Lung (tissue), 12 donors: ENCODE results near the gene ADGRL1. TPM values are rescaled to one million over a fixed set of nuclear protein-coding genes. Genes with fewer than 3 reads are reported as not detected.

Experiments
- ATAC-seq: fragments of 200-7000 bp; cut with Tn5 transposase; one replicate; pipeline ENCODE4 v1.9.1; 2020; ENCODE audit warnings: moderate number of reproducible peaks; ENCODE audit not compliant: insufficient read depth, low FRiP score
- DNase-seq, 3 donors: peaks; one replicate each; pipeline ENCODE4 v3.0.0-alpha.2; 2013 to 2017
- H3K27ac ChIP-seq, 2 donors: one replicate each; pipeline ENCODE4 v1.5.1; 2013; ENCODE audit warnings: mild to moderate bottlenecking in 2 of 2, moderate library complexity in 2 of 2, control low read depth in 1 of 2, inconsistent platforms in 1 of 2, low read depth in 1 of 2, low read length in 1 of 2
- H3K27me3 ChIP-seq, 3 donors: one replicate each; pipeline ENCODE4 v1.5.1; 2013; ENCODE audit warnings: low read length in 2 of 3; ENCODE audit not compliant: control insufficient read depth in 3 of 3, insufficient read depth in 3 of 3
- H3K36me3 ChIP-seq, 4 donors: one replicate each; pipeline ENCODE4 v1.5.1; 2013; ENCODE audit warnings: low read length in 4 of 4, mild to moderate bottlenecking in 1 of 4, moderate library complexity in 1 of 4; ENCODE audit not compliant: control insufficient read depth in 4 of 4, insufficient read depth in 4 of 4
- H3K4me1 ChIP-seq, 5 donors: one replicate each; pipeline ENCODE4 v1.5.1; 2013; ENCODE audit warnings: low read length in 5 of 5, mild to moderate bottlenecking in 2 of 5, moderate library complexity in 1 of 5; ENCODE audit not compliant: control insufficient read depth in 5 of 5, insufficient read depth in 5 of 5
- H3K4me3 ChIP-seq: one replicate; pipeline ENCODE4 v1.5.1; 2013; ENCODE audit warnings: mild to moderate bottlenecking, control low read depth, moderate library complexity
- H3K9ac ChIP-seq, 2 donors: one replicate each; pipeline ENCODE4 v1.5.1; 2013; ENCODE audit warnings: low read length in 2 of 2, control low read depth in 1 of 2; ENCODE audit not compliant: insufficient read depth in 1 of 2
- H3K9me3 ChIP-seq, 4 donors: one replicate each; pipeline ENCODE4 v1.5.1; 2013; ENCODE audit warnings: low read length in 3 of 4, mild to moderate bottlenecking in 1 of 4, moderate library complexity in 1 of 4; ENCODE audit not compliant: control insufficient read depth in 4 of 4, insufficient read depth in 3 of 4
- WGBS, 2 donors: extraction: QIAGEN DNeasy Blood & Tissue Kit; methylation state at CpG; one replicate each; pipeline ENCODE4 v1.1.7; 2013; 5-methylcytosine and 5-hydroxymethylcytosine counted together
- polyA plus RNA-seq, 2 donors: library from polyadenylated mRNA; stranded (reverse); fragments of 200-250 nt; gene quantifications; one replicate each; pipeline ENCODE4 v1.2.1, GENCODE V29; 2013
- total RNA-seq, 2 donors: library from RNA; depleted of rRNA in 1 of 2; stranded (reverse); fragments of >200 nt in 1 of 2; gene quantifications; one replicate each; pipeline ENCODE4 v1.2.1, GENCODE V29; 2014 to 2021
- TF ChIP-seq, protein P1 (sequence below): IDR thresholded peaks from 2 replicates; pipeline ENCODE4 v1.5.1; 2012; ENCODE audit warnings: mild to moderate bottlenecking; ENCODE audit errors: control extremely low read depth, extremely low read depth
- donor health status: control.
- donor health status: control.
- donor health status: Bipolar disorder and iron deficiency.
- donor health status: healthy.
- donor health status: DM: yes; HTN: yes; CAD: no.

Gene ADGRL1
- total and polyA plus RNA-seq, 4 donors = 9.4 to 35.9 (median 19.3) TPM

DNA sequence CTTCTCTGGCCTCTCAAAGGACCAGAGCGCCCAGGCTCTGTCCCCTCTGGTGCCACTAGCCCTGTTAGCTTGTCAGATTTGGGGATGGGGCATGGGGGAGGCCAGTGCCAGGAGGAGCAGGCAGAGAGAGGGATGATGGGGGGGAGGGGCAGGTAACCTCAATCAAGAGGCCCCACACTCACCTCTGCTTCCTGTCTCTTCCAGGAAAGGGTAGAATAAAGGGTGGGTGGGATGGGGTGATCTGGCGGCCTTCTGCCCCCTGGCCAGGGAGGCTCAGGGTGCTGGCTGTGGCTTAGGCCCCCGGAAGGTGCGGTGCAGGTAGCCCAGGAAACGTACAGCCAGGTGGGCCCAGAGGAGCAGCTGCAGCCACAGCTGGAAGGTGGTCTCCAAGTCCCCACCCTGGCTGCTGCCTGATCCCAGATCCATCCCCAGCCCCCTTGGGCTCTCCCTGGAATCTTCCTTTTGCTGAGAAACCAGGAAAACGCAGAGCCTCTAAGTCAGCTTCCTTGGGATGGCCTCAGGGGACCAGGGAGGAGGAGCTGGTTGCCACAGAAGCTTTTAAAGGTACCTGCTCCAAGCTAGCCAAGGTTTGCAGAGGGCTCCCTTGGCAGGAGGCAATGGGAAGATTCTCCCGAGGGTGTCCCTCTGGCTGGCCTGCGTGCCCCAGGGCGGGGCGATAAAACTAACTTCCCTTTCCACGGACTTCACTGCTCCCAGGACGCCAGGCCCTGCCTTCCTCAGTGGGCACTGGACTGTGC, 93.7 kb downstream of the ADGRL1 start:
- TF ChIP-seq, protein P1, sequence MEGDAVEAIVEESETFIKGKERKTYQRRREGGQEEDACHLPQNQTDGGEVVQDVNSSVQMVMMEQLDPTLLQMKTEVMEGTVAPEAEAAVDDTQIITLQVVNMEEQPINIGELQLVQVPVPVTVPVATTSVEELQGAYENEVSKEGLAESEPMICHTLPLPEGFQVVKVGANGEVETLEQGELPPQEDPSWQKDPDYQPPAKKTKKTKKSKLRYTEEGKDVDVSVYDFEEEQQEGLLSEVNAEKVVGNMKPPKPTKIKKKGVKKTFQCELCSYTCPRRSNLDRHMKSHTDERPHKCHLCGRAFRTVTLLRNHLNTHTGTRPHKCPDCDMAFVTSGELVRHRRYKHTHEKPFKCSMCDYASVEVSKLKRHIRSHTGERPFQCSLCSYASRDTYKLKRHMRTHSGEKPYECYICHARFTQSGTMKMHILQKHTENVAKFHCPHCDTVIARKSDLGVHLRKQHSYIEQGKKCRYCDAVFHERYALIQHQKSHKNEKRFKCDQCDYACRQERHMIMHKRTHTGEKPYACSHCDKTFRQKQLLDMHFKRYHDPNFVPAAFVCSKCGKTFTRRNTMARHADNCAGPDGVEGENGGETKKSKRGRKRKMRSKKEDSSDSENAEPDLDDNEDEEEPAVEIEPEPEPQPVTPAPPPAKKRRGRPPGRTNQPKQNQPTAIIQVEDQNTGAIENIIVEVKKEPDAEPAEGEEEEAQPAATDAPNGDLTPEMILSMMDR = no peak
- peak overlapping the region in 1 of 2 donors; percentile 32 for H3K9ac ChIP-seq
- DNase-seq (no peak), ATAC-seq (no peak)
- H3K9me3 ChIP-seq = no peaks in the 10 kb centered on the region
- 63 to 65% methylated on average over 12 of the region's 12 CpGs for WGBS, 2 donors
- H3K27ac ChIP-seq = peak overlapping the region; percentile 77 to 88
- H3K36me3 ChIP-seq = peaks cover 0 to 4% (median 1%) of the 10 kb centered on the region in 4 donors
- H3K4me1 ChIP-seq = peaks cover 9 to 32% (median 16%) of the 10 kb centered on the region in 5 donors
- no peak overlapping the region for H3K4me3 ChIP-seq
- H3K27me3 ChIP-seq = no peaks in the 10 kb centered on the region

DNA sequence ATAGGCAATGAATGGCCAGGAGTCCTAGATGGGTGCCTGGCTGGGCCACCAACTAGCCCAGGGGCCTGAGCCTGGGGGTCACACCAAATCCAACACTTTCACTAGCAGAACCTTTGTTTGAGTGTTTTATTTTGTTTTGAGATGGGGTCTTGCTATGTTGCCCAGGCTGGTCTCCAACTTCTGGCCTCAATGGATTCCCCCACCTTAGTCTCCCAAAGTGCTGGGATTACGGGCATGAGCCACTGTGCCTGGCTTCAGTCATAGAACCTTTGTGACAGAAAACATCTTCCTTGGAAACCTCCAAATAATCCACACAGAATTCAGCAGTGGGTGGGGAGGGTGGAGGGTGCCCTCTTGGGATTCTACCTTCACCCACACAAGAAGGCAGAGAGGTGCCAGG, 94.5 kb downstream of the ADGRL1 start:
- DNase-seq (no peak), ATAC-seq (no peak)
- Histone ChIP-seq H3K27me3 (no peaks in the 10 kb centered on the region), H3K36me3 (peaks cover 0 to 9% (median 2%) of the 10 kb centered on the region in 4 donors), H3K27ac (peak overlapping the region in 1 of 2 donors; percentile 13), H3K9me3 (no peaks in the 10 kb centered on the region), H3K9ac (no peak overlapping the region), H3K4me1 (peaks cover 9 to 29% (median 16%) of the 10 kb centered on the region in 5 donors), H3K4me3 (no peak overlapping the region)
- WGBS, 2 donors = 95 to 96% methylated on average over 1 of the region's 1 CpG
- TF ChIP-seq, protein P1 = no peak

DNA sequence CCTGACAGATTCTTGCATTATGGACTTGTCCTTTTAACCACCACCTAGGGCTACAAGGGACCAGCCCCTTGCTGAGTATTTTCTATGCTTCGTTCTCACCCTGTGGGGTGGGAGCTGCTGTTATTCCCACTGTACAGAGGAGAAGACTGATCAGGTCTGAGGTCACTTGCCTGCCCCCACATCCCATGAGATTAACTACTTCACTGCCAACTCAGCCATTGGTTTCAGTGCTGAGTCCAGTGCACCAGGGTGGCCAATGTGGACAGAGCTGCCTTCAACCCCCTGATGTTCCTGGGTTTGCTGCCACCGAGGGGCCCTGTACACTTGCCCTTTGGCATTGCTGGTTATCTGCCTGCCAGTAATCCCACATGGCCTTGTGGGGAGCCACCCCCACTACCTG, 95.3 kb downstream of the ADGRL1 start:
- Histone ChIP-seq H3K4me1 (peaks cover 7 to 23% (median 16%) of the 10 kb centered on the region in 5 donors), H3K9me3 (no peaks in the 10 kb centered on the region), H3K9ac (no peak overlapping the region), H3K4me3 (no peak overlapping the region), H3K36me3 (peaks cover 0 to 14% (median 5%) of the 10 kb centered on the region in 4 donors), H3K27me3 (no peaks in the 10 kb centered on the region), H3K27ac (no peak overlapping the region)
- WGBS, 2 donors = 68 to 89% methylated on average over 2 of the region's 2 CpGs
- ATAC-seq (no peak), DNase-seq (no peak)
- TF ChIP-seq, protein P1 = no peak
